HS-5 (cell line): ENCODE results near the gene MAGEB5.
A peak's percentile ranks its signal among the peaks of the same experiment; 100 is the strongest.
"Not testable (repeated sequence)": the region's sequence is repeated elsewhere in the genome, so short reads cannot be mapped to it uniquely, and the experiment has no call there.

ENCODE experiments used
- DNase-seq: peaks from one replicate; pipeline ENCODE4 v3.0.0-alpha.2; 2012; ENCODE audit warnings: low read depth

The MAGEB5 gene, protein sequence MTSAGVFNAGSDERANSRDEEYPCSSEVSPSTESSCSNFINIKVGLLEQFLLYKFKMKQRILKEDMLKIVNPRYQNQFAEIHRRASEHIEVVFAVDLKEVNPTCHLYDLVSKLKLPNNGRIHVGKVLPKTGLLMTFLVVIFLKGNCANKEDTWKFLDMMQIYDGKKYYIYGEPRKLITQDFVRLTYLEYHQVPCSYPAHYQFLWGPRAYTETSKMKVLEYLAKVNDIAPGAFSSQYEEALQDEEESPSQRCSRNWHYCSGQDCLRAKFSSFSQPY

DNA sequence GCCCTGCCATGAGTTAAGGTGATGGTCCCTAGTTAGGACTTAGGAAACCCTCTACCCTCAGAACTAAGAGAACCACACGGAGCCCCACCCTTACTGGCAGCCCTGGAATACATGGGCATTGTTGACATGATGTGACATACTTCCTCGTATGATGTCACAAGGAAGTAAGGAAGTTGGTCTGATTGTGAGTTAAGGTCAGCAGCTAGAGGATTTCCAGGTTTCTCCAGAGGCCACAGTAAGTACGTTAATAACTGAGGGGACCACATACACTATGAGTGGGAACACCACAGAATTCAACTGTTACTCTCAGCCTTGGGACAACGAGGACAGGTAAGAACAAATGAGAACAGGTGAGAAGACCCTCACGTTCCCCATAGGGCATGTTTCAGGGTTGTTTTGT is at the start of gene MAGEB5:
Gene MAGEB5 (plus strand): TSS at position 301 of the 400 bp plus-strand sequence. CDS start 1,133 bp downstream, outside the sequence.
- DNase-seq, result no peak

DNA sequence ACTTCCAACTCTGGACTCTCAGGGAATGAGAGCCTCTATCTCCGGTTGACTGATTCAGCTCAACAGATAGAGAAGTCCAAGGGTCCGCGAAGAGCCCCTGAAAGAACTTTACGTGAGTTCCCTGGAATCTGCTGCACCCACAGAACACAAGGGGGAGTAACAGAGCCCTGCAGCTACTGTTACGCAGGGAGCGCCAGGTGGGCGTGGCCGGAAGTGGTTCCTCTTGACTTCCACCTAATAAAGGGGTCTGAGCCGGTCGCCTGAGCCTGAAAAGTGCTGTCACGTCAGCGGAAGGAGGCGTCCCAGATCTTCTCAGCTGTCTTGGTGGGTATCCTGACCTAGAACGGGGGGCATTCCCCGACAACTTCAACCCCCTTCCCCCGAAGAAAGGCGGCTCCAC is 23.8 kb upstream of the MAGEB5 start, which contains the start of gene MAGEB6:
Gene MAGEB6 (plus strand): TSS at position 237 of the 400 bp plus-strand sequence. CDS start 1,407 bp downstream, outside the sequence.
- no peak for DNase-seq

DNA sequence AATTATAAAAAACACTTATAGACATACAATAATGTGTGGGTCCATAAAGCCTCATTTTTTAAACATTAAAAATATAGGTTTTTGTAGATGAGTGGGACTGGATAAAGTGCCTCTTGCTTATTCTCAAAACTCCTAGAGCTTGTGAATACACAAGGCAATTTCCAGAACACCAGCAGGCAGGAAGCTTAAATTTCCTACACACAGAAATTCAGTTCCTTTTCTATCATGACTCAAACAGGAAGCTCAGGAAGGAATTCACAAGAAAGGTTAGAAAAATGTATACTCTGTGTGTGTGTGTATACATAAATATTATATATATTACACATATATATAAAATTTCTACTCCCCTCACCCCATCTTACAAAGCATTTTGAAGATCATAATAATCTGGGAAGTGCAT is 12.4 kb upstream of the MAGEB5 start:
- DNase-seq, result no peak

DNA sequence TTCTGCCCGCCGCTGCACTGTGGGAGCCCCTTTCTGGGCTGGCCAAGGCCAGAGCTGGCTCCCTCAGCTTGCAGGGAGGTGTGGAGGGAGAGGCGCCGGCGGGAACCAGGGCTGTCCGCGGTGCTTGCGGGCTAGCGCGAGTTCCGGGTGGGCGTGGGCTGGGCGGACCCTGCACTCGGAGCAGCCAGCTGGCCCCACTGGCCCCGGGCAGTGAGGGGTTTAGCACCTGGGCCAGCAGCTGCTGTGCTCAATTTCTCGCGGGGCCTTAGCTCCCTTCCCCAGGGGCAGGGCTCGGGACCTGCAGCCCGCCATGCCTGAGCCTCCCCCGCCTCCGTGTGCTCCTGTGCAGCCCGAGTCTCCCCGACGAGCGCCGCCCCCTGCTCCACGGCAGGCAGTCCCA is 11.3 kb upstream of the MAGEB5 start:
- not testable (repeated sequence) for DNase-seq

DNA sequence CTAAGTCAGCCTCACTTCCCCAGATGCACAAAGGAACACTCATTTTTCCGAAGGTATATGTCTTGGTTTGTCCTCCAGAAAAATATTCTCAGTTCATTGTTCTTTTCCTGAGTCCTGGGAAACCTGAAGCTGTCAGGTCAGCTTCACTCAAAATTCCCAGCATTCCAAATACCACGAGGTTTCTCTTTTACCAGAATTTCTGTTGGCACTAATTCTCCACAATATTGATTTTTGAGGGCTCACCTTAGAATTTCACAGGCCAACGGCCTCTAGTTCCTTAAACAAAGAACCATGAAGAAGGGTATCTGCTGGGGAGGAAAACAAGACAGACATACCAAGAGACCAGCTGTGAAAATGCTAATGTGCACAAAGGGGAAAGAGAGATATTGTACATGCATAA is 8.0 kb upstream of the MAGEB5 start:
- DNase-seq, result no peak

DNA sequence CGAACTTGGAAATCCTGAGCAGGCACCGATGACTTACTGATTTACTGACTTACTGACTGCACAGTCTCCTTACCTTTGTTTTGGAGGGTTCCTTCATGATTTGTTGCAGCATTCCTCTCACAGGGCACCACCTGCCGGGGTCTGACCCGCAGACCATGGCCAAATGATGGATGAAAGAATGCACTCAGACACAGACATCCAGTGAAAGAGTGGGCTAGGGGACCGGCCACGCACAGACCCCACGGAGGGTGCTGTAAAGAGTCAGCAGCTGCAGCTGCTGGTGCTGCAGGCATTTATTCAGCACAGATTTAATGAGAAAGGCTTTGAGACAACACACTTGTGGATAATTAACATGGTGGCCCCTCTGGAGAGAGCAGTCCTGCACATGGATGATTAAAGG is 3.4 kb downstream of the MAGEB5 start:
- DNase-seq, result no peak

DNA sequence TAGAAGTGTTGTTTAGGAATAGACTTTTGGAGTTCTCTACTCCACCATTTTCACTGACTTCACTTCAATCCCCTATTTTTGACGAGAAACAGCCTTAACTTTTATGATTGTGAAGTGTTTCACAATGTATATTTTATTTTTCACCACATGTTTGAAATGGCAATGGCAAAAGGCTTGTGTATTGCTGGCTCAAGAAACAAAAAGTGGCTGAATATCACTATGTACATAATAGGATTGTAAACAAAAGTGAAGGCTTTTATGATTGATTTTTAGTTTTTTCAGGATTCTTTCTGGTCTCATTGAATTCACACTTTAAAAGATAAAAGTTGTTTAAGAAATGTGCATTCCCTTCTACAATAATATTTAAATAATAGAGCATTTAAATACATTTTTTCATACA is 18.2 kb downstream of the MAGEB5 start:
- DNase-seq, result no peak

DNA sequence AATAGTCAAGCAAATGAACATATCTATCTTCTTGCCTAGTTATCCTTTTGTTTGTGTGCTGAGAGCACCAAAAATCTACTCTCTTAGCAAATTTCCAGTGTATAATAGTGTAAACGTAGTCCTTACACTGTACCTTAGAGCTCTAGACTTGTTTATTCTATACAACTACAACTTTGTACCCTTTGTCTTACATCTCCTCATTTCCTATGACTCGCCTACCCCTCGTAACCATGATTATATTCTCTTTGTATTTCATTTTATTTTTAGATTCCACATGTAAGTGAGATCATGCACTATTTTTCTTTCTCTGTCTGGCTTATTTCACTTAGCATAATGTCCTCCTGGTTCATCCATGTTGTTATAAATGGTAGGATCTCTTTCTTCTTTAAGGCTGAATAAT is 37.6 kb downstream of the MAGEB5 start:
- no peak for DNase-seq

DNA sequence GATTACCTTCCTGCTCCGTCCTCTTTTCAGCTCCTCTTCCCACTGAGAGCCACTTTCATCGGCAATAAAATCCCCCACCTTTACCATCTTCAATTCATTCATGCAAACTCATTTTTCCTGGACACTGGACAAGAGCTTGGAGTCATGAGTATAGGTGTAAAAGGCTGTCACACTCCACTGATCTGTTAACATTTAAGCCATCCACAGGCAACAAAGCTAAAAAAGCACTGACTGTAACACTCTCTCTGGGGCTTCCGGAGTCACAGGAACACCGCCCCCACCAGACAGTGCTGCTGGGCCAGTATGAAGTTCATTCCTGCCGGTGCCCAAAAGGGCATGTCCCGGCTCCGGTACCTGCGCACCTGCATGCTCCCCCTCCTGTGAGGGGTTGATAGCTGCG is 38.5 kb downstream of the MAGEB5 start:
- no peak for DNase-seq

DNA sequence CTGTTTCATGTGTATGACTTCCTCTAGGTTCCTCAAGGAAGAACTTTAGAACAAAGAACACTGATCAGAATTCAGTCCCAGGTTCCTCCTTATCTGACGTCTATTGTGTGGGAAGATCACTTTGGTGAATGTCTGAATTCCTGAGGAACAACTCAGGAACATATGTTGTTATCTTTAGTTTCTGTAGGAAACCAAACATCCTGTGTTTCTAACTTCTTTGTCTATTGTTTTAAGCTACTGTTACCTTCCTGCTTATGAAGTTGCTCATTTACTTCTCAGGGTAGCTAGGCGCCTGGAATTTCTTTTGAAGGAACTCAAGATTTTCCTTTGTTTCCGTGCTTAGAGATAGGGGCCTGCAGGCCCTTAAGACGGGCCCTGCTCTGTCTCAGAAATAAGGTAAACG is 46.2 kb downstream of the MAGEB5 start:
- DNase-seq, result peak; percentile 45
